Bone marrow (tissue), 2 donors: Measurements from ENCODE around the gene ZNG1A.
A peak's percentile ranks its signal among the peaks of the same experiment; 100 is the strongest.
"Not testable (repeated sequence)": the region's sequence is repeated elsewhere in the genome, so short reads cannot be mapped to it uniquely, and the experiment has no call there.

Source experiments
- DNase-seq, 2 donors: peaks; one replicate each; lab custom pipeline; 2025; lab: John Stamatoyannopoulos, UW

ZNG1A gene

GRCh38 chr9:178970-179383 is at the start of gene ZNG1A:
TSS of gene ZNG1A (minus strand) at chr9:179056. CDS start at chr9:178969, 87 bp downstream.
- DNase-seq = peak in 1 of 2 donors; percentile 19

DNA sequence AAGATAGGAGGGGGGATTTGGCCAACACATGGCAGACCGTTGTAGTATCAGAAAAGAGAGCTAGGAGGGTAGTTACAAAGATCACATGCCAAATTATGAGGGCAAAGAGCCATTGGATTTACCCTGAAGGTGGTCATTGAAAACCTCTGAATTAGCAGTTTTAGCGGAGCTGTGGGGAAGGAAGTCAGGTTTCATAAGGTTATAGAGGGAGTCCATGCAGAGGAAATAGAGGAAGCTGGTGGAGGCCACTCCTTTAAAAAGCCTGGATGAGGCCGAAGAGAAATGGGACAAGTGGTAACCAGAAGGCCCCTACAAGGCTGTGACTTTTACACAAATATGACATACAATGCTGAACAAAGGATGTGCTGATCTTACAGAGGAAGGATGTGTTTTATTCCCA is 49.0 kb upstream of the ZNG1A start:
- DNase-seq = no peak

DNA sequence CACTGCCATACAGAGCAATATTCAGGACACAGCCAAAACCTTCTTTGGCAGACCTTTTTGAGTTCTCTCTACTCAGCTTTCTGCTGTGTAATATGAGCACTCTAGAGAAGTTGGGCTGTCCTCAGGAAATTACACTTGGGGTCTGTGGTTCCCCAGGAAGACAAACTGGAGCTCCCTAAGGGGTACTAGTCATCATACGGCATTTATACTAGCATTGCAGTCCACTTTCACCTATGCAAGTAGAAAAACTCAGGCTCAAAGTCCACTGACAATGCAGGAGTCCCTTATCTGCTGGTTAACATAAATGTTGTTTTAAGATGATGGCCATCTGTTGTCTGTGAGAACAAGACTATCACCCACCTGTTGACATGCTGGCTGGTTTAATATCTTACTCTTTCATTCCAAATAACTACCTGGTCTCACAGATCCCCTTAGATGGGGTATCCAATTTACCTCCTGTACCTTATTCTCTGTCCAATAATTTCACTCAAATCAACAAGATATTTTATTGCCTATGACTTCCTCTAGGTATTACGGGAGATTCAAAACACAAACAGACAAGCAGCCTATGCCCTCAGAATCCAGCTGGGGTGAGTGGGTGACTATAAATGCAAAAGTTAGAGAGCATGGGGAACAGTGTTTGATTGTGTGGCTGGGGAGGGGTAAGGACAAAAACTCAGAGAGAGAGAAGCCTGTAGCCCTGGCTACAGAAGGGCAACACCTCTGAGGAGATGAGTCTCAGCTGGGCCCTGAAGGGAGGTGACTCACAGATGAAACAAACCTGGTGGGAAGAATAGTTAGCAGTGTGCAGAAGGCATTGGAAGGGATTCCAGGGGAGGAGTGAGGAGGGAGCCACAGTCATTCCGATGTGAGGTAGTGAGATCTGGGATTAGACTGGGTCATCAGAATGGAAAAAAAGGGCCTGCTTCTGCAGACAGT is 46.0 kb upstream of the ZNG1A start:
- DNase-seq = peak in 1 of 2 donors; percentile 70

- DNase-seq = no peak
Measured at GRCh38 chr9:224026-224425, 45.2 kb upstream of the ZNG1A start.

- no peak for DNase-seq
Measured at GRCh38 chr9:223152-223551, 44.3 kb upstream of the ZNG1A start.

DNA sequence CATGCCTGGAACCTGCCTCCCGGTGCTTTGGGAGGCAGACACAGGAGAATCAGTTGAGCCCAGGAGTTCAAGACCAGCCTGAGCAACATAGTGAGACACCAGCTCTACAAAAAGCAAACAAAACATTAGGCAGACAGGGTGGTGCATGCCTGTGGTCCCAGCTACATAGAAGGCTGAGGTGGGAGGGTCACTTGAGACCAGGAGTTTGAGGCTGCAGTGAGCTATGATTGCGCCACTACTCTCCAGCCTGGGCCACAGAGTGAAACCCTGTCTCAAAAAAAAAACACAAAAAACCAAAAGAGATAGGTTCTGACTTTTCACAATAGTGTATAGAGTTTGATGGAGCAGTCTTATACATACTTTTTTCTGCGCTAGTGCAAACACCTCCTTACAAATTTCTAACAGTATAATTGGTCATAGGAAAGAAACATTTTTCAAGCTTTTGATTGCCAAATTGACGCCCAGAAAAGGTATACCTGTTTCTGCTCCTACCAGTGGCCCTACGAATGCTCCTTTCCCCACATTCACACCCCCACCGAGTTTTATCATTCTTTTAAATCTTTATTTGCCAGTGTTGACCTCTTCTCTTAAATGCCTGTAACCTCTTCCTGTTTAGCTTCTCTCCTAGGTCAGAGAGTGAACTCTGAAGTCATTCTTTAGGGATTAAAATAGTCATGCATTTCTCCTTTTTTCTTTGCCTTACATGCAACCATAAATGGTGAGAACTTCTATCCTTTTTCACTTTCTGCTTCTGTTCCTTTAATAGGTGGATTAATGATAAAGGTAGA is 43.3 kb upstream of the ZNG1A start:
- DNase-seq = peak in 1 of 2 donors; percentile 52

GRCh38 chr9:219670-220365 is 41.0 kb upstream of the ZNG1A start:
- DNase-seq = no peak

- not testable (repeated sequence) for DNase-seq
Measured at GRCh38 chr9:219036-219435, 40.2 kb upstream of the ZNG1A start.

- no peak for DNase-seq
Measured at GRCh38 chr9:217950-218349, 39.1 kb upstream of the ZNG1A start.

DNA sequence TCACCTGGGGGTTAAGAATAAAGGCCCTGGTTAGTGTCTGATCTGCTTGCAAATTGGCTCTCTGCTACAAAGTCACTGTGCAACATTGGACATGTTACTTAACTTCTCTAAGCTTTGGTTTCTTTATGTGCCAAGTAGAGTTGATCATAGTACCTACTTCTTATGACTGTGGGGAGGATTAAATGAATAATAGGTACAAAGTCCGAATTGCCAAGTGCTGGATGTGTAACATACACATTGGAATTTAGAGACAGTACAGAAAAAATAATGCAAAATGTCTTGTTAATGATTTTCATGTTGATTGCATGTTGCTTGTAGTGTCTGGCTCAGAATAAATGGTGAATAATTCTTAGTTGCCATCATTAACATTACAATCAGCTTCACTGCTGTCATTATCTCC is 38.0 kb upstream of the ZNG1A start:
- DNase-seq = no peak

- DNase-seq = no peak
Measured at GRCh38 chr9:215631-216155, 36.8 kb upstream of the ZNG1A start.

GRCh38 chr9:214648-215493 is 36.0 kb upstream of the ZNG1A start, which contains the start of gene DOCK8:
TSS of gene DOCK8 (plus strand) at chr9:214865. CDS start at chr9:214977, 112 bp downstream.
- peak; percentile 56 to 95 for DNase-seq

DNA sequence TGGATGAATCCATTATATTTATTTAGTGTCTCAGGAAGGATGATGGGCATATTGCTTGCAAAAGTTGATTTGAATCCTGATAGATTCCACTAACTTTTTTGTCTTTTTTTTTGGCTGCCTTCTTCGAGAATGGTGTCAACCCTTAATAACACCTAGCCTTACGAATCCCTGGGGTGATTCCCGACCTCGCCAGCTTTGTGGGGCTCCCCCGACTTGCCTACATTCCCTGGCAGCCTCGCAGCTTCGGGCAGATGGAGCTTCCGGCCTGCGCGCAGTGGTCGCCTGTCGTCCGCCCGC is 35.4 kb upstream of the ZNG1A start:
- DNase-seq = no peak

GRCh38 chr9:213901-214300 is 35.0 kb upstream of the ZNG1A start:
- peak in 1 of 2 donors; percentile 29 for DNase-seq

DNA sequence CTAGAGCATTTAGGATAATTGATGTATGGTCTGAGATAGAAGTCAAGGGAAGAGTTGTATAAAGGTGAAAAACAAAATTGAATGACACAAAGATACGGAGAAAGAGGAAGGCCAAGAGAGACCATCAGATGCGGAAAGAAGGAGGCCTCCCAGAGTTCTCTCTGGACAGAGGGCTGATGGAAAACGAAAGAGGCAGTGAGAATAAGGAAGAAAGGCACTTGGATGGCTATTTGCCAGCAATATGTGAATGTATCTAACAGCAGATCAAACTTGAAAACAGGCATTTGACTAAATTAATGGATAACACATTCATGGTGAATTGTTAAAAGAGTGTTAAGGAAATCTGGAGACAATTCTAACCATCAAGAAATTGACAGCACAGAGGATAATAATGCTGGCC is 33.4 kb upstream of the ZNG1A start:
- DNase-seq = no peak

DNA sequence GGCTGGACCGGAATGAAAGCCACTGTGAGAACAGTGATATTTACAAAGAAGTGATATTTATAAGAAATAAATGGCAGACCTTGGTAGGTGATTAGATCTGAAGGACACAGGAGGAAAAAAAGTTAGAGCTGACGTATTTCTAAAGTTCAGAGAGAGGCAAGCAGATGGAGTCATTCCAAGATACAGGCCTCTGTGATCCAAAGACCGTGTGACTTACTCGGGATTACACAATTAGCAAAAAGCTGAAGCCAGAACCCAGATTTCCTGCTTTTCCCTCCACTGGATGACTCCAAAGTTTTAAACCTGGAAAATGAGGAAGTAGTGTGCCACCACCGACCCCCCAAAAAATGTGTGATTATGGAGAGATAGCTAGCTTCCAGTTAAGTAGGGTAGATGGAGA is 32.7 kb upstream of the ZNG1A start:
- no peak for DNase-seq

- DNase-seq = no peak
Measured at GRCh38 chr9:211036-211435, 32.2 kb upstream of the ZNG1A start.

- peak in 1 of 2 donors; percentile 41 for DNase-seq
Measured at GRCh38 chr9:209143-209758, 30.4 kb upstream of the ZNG1A start.

- no peak for DNase-seq
Measured at GRCh38 chr9:206481-206880, 27.6 kb upstream of the ZNG1A start.

DNA sequence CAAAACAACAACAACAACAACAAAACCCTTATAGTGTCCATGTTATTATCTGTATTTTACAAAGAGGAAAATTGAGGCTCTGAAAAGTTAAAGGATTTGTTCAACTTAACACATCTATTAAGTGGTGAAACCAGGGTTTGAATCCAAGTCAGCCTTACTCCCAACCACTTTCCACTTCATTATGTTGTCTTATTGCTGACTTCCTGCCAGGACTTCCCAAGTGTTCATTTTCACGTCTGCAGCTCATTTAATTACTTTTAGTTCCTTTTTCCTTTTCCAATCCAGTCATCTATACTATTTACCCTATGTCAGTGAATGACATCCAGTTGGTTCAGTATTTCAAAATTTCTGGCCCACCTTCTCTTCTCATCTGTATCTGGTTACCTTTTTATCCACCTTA is 20.7 kb upstream of the ZNG1A start:
- DNase-seq = not testable (repeated sequence)
